ENCODE results near the gene ADIRF.

The ADIRF gene

DNA sequence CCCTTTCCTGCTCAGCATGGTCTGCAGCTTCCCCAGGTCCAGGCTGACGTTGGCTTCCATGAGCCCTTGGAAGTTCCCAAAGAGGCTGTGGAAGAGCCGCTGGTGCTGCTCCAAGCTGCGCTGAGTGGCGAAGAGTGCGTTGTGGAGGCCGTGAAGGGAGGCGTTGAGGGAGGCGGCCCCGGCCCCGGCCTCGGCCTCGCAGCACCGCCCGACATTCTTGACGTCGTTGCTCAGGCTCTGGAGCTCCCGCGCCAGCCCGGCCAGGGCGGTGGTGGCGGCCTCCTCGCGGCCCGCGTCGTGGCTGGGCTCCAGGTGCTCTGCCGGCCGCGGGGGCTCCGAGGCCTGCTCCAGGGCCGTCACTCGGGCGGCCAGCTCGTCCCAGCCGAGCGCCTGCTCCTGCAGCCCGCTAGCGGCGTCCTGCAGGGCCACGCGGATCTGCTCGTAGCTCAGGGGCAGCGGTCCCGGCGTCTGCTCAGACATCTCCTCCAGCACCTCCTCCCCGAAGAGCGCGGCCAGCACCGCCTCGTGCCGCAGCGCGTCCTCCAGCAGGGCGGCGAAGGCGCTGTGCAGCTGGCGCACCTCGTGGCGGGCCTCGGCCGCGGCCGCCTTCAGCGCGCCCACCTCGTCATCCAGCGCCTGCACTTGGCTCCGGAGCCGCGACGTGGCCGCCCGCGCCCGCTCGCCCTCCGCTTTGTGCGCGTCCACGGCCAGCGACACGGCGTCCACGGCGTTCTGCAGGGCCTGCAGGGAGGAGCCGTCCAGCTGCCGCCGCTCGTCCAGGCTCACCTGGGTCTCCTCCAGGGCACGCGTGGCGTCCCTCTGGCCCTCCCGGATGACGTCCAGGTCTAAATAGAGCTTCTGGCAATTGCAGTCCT is 25.6 kb upstream of the ADIRF start:
- DNase-seq (ENCODE audit: low spot score) = no peak
- in situ Hi-C loops (cut with MboI; ENCODE audit: low pct_unique_long_range_greater_than_20kb, low sequenced_read_pairs, unreplicated experiment) = no loop called here
- TF ChIP-seq, protein P1, sequence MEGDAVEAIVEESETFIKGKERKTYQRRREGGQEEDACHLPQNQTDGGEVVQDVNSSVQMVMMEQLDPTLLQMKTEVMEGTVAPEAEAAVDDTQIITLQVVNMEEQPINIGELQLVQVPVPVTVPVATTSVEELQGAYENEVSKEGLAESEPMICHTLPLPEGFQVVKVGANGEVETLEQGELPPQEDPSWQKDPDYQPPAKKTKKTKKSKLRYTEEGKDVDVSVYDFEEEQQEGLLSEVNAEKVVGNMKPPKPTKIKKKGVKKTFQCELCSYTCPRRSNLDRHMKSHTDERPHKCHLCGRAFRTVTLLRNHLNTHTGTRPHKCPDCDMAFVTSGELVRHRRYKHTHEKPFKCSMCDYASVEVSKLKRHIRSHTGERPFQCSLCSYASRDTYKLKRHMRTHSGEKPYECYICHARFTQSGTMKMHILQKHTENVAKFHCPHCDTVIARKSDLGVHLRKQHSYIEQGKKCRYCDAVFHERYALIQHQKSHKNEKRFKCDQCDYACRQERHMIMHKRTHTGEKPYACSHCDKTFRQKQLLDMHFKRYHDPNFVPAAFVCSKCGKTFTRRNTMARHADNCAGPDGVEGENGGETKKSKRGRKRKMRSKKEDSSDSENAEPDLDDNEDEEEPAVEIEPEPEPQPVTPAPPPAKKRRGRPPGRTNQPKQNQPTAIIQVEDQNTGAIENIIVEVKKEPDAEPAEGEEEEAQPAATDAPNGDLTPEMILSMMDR (IDR thresholded peaks at IDR 0.05; ENCODE audit: extremely low read depth, insufficient read depth, missing control alignments) = no peak

DNA sequence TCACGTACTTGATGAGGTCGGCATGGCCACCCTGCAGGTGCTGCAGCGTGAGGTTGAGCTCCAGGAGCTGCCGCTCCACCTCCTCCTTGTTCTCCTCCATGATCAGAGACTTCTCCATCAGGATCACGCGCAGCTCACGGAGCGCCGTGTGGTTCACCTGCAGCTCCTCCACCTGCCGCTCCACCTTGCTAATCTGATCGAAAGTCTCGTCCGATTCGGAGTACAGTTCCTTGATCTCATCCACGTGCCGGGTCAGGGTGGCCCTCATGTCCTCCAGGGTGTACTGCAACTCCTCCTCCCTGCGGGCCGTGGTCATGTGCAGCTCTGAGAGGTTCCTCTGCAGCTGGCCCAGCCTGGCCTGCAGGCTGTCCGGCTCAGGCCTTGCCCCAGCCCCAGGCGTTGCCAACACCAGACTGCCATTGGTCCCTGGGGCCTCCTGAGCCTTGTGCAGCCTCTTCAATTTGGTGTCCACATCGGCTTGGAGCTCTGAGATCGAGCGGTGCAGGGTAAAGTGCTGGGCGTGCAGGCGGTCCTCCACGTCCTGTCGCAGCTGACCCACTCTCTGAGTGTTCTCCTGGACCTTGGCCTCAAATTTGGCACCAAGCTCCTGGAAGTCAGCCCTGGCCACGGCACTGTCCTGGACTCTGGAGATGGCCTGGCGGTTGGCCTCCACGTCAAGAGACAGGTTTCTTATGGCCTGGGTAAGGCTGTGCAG is 24.8 kb upstream of the ADIRF start:
- TF ChIP-seq, protein P1 (IDR thresholded peaks at IDR 0.05; ENCODE audit: extremely low read depth, insufficient read depth, missing control alignments) = no peak
- in situ Hi-C loops (cut with MboI; ENCODE audit: low pct_unique_long_range_greater_than_20kb, low sequenced_read_pairs, unreplicated experiment) = no loop called here
- no peak for DNase-seq (ENCODE audit: low spot score)

DNA sequence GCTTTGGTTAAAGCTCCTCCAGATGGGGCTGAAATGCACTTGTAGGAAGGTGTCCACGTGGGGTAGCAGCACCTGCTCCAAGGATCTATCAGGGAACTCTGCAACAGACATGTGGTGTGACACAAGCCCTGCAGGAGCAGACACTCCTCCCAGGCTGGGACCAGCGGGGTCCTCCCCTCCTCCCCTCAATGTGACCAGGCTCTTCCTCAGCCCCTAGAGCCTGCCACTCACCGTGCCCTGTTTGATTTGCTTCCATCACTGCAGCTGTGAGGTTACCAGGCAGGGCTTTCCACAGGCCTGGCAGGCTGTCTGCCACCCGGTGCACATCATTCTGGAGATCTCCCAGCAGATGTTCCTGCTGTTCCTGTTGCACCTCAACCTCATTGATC is 24.3 kb upstream of the ADIRF start:
- DNase-seq (ENCODE audit: low spot score) = no peak
- TF ChIP-seq, protein P1 (IDR thresholded peaks at IDR 0.05; ENCODE audit: extremely low read depth, insufficient read depth, missing control alignments) = no peak
- in situ Hi-C loops (cut with MboI; ENCODE audit: low pct_unique_long_range_greater_than_20kb, low sequenced_read_pairs, unreplicated experiment) = no loop called here

DNA sequence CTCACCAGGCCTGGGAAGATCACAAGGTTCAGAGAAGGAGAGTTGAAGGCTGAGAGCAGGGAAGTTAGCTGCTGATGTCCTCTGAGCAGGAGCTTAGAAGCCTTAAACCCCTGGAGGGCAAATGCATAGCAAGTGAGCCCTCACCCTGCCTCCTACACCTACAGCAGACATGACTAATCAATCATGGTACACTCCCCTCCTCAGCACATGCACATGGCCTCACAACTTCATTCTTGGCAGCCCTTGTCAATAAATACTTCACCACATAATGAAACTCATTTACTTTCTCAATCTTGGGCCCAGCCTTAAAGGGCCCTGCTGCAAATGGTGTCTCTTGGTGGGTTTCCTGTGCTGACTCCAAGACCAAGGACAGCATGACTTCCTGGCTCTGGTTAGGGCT is 23.8 kb upstream of the ADIRF start:
- DNase-seq (ENCODE audit: low spot score) = no peak
- in situ Hi-C loops (cut with MboI; ENCODE audit: low pct_unique_long_range_greater_than_20kb, low sequenced_read_pairs, unreplicated experiment) = no loop called here

DNA sequence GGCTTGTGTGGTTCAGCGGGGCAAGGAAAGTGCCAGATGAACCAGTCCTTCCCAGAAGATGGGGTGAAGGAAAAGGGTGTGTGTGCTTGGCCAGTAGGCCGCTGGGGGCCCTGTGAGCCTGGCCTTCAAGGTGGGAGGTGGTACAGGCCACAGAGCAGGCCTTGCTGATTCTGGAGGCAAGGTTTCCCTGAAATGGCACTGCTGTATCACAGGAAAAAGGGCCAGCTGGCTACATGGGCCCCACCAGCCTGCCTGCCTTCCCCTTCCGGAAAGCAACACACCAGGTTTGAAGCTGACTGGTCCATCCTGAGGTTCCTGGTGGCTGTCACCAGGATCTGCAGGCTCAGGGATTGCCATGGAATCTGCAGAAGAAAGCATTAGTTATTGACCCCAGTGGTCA is 23.4 kb upstream of the ADIRF start:
- TF ChIP-seq, protein P1 (IDR thresholded peaks at IDR 0.05; ENCODE audit: extremely low read depth, insufficient read depth, missing control alignments) = no peak
- no peak for DNase-seq (ENCODE audit: low spot score)
- in situ Hi-C loops (cut with MboI; ENCODE audit: low pct_unique_long_range_greater_than_20kb, low sequenced_read_pairs, unreplicated experiment) = no loop called here

More for the DNA sequence above, 23.8 kb upstream of the ADIRF start:
- TF ChIP-seq, protein P1 (IDR thresholded peaks at IDR 0.05; ENCODE audit: extremely low read depth, insufficient read depth, missing control alignments) = no peak

DNA sequence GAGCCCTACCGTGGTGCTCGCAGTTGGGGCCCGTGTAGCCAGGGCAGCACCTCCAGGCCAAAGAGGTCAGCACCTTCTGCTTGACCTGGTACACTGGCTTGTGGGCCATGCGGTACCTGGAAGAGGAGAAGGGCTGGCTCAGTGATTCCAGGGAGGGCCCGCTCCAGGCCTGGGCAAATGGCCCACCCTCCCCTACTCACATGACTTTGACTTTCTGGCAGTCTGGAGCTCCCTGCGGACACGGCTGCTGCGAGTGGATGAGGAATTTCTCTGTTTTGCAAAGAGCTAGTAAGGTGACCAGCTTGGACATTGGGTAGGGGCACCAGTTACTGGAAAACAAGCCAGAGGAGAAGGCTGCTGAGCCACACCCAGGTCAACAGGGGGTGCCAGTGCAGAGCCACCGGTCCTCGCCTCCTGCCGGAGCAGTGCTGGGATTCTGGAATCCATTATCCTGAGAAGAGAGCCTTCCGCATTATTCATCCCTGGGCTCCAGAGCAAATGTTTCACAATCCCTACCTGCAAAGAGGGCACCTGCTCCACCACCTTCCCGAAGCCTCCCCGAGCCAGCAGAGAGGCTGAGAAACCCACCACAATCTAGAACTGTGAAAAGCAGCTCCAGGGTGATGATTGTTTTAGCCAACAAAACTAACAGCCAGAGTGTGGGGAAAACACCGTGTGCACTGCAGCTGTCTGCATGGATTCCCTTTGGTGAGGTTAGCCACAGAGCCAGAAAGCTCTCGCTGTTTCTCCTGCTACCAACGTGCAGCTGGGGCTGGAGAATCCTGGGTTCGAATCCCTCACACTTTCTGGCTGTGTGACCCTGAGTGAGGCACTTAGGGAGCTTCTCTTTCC is 22.7 kb upstream of the ADIRF start:
- DNase-seq (ENCODE audit: low spot score) = no peak
- in situ Hi-C loops (cut with MboI; ENCODE audit: low pct_unique_long_range_greater_than_20kb, low sequenced_read_pairs, unreplicated experiment) = no loop called here
- TF ChIP-seq, protein P1 (IDR thresholded peaks at IDR 0.05; ENCODE audit: extremely low read depth, insufficient read depth, missing control alignments) = no peak
